C4-2B (cell line): ENCODE data around the gene NUBPL.

Experiments used
- H3K27ac ChIP-seq: fragments of 450-650 bp; 2 replicates; pipeline ENCODE4 v1.5.1; 2017
- ZFX ChIP-seq: fragments of 450-650 bp; IDR thresholded peaks from 2 replicates; pipeline ENCODE4 v1.6.1; 2017
- TF ChIP-seq, protein P1 (sequence below): fragments of 450-650 bp; conservative IDR thresholded peaks from 2 replicates; pipeline ENCODE4 v1.5.1; 2017; ENCODE audit warnings: mild to moderate bottlenecking

NUBPL gene

DNA sequence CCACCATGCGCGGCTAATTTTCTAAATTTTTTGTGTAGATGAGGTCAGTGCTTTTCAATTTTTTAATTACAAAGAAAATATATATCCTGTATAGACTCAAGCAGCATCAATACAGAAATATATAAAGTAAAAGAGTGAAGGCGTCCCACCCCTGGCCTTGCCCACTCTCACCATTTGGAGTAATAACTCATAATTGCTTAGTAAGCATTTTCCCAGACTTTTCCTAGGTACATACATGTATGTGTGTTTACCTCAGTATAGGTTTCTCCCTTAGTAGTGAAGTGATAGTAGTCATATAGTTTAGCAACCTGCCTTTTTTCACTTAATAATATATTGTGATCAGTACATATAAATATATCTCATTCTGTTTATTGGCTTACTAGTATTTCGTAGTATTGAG is 200.1 kb downstream of the NUBPL start:
- TF ChIP-seq, protein P1, sequence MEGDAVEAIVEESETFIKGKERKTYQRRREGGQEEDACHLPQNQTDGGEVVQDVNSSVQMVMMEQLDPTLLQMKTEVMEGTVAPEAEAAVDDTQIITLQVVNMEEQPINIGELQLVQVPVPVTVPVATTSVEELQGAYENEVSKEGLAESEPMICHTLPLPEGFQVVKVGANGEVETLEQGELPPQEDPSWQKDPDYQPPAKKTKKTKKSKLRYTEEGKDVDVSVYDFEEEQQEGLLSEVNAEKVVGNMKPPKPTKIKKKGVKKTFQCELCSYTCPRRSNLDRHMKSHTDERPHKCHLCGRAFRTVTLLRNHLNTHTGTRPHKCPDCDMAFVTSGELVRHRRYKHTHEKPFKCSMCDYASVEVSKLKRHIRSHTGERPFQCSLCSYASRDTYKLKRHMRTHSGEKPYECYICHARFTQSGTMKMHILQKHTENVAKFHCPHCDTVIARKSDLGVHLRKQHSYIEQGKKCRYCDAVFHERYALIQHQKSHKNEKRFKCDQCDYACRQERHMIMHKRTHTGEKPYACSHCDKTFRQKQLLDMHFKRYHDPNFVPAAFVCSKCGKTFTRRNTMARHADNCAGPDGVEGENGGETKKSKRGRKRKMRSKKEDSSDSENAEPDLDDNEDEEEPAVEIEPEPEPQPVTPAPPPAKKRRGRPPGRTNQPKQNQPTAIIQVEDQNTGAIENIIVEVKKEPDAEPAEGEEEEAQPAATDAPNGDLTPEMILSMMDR: no peak
- no peak for TF ChIP-seq ZFX
- no peak overlapping the region for H3K27ac ChIP-seq

DNA sequence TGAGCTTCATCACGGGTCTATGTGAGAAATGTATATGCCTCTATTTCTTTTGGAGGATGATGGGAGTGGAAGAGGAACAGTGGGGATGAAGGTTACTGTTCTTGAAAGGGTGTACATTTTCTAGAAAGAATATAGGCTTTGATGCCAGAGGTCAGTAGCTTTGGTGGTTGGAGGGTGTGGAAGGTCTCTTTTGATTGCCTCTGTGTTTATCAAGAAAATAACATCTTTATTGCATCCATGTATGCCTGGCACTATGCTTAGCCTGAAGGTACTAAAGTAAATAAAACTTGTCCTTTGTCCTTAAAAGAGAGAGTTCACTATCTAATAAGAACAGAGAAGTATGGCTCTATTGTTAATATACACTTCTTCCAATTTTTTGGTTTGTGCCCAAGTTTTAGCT is 201.8 kb downstream of the NUBPL start:
- TF ChIP-seq, protein P1: no peak
- no peak for TF ChIP-seq ZFX
- H3K27ac ChIP-seq: no peak overlapping the region

DNA sequence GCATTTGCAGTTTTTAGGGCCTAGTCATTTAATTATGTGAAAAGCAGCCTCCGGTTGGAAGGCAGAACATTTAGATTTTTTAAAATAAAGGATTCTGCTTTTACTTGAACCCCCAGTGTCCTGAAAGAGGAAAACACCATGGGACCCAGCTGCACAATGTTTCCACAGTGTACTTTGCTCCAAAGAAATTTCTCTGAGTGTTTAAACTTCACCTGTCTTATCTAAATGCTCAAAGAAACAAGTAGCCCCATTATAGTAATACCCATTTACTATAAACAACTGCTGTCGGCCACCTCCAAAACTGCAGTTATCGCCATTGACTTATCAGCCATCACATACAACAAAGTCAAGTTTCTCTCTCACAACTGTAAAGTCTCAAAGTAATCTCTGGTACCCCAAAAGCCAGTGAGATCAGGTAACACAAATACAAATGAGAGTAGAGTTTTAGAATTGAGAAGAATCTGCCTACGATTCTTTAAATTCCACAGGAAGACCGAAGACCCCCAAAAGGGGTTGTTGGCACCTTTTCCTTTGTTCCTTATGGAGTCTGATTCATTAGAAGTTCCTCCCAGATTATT is 205.2 kb downstream of the NUBPL start:
- no peak overlapping the region for H3K27ac ChIP-seq
- TF ChIP-seq, protein P1: no peak
- TF ChIP-seq ZFX: no peak

DNA sequence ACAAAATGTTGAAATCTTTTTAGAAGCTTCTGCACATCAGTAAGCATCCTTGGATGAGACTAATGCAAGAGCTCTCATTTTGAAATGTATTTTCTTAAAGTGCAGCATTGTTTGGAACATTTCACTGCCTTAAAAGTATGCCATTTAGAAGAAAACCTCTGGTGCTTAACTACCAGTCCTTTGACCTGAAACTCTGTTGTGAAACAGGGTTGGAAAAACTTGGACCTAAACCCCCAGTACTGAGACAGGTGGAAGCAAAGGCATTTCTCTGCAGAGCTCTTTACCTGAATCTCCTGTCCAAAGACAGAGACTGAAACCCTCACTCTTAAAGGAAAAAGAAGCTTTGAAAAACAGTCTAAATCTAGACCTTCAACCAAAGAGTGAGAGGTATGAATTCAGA is 207.2 kb downstream of the NUBPL start:
- no peak overlapping the region for H3K27ac ChIP-seq
- no peak for TF ChIP-seq ZFX
- TF ChIP-seq, protein P1: no peak

DNA sequence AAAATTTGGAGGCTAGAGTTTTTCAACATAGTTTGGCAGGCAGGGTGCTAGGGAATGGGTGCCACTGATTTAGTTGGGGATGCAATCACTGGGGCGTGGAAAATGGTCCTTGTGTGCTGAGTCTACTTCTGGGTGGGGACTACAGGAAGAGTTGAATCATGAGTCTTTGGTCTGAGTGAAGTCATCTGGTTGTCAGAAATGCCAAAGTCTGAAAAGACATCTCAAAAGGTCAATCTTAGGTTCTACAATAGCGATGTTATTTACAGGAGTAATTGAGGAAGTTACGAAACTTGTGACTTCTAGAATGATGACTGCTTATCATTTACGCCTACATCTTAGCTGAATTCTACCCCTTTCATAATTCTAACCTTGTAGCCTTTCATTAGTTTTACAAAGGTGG is 209.1 kb downstream of the NUBPL start:
- TF ChIP-seq ZFX: no peak
- TF ChIP-seq, protein P1: no peak
- no peak overlapping the region for H3K27ac ChIP-seq

DNA sequence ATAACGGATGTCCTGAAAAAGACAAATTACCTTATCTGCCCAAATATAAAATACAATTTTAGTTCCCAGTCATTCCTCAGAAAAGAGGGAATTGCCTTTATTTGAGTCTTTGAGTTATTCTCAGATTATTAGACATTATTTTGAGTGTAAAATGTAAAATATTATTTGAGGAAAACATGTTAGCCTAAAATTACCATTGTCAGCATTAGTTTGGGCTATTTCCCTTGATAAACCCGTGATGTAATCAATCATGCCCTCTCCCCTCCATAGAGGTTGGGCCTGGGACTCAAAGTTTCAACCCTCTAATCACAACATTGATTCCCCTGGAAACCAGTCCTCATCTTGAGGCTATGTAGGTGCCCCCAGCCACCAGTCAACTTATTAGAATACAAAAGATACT is 213.4 kb downstream of the NUBPL start:
- TF ChIP-seq, protein P1: no peak
- TF ChIP-seq ZFX: no peak
- H3K27ac ChIP-seq: no peak overlapping the region

DNA sequence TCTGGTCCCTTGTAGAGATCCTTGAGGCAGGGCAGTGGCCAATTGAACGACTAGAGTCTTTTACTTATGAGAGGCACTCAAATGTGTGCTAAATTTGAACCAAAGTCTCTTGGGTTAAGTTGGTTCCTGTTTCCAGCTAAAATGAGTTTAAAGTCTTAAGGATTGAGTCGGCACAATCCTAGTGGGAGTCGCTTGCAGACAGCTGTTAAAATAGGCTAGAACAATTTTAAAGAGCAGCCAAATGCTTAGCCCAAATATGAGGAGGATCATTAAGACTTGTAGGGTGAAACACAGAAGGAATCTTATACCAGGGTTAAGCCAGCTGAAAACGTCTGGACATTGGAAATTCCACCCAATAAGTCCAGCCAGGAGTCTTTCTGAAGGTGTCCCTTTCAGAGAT is 216.1 kb downstream of the NUBPL start:
- no peak overlapping the region for H3K27ac ChIP-seq
- TF ChIP-seq ZFX: no peak
- TF ChIP-seq, protein P1: no peak
